K562 (cell line): ENCODE measurements around the gene VPS11. TPM values are rescaled to one million over a fixed set of nuclear protein-coding genes. Genes with fewer than 3 reads are reported as not detected.
A peak's percentile ranks its signal among the peaks of the same experiment; 100 is the strongest.

ENCODE experiments used
- ARID2 ChIP-seq: fragments of 450-650 bp; IDR thresholded peaks from 2 replicates; pipeline ENCODE4 v1.6.1; 2017; ENCODE audit warnings: antibody characterized with exemption, mild to moderate bottlenecking
- FIP1L1 ChIP-seq: fragments of 200-400 bp; formaldehyde crosslinking; IDR thresholded peaks from 2 replicates; pipeline ENCODE4 v1.6.1; 2018; ENCODE audit warnings: mild to moderate bottlenecking, low read depth, low read length; ENCODE audit not compliant: poor library complexity, severe bottlenecking
- FOXA3 ChIP-seq, 2 experiments: fragments of 450-650 bp in 1 of 2; sonication (generic) in 1 of 2; formaldehyde crosslinking; IDR thresholded peaks in 1 of 2; conservative IDR thresholded peaks in 1 of 2; 2 replicates each; pipeline versions ENCODE4 v1.4.0 to v1.8.0; 2020 to 2022; ENCODE audit warnings: mild to moderate bottlenecking in 2 of 2, missing genetic modification reagents in 1 of 2
- ILK ChIP-seq: fragments of 450-650 bp; IDR thresholded peaks from 2 replicates; pipeline ENCODE4 v1.6.1; 2016; ENCODE audit warnings: missing genetic modification characterization, low read depth, mild to moderate bottlenecking, missing compliant biosample characterization, moderate library complexity, borderline replicate concordance
- RUNX1 ChIP-seq: sonication (generic); IDR thresholded peaks from 2 replicates; pipeline ENCODE4 v1.6.1; 2016; ENCODE audit warnings: antibody characterized with exemption, low read depth
- TBP ChIP-seq: optimal IDR thresholded peaks from 2 replicates; pipeline ENCODE3; 2011; ENCODE audit warnings: low read depth, low read length, improper control_type of control experiment
- ZFX ChIP-seq: sonication (generic); formaldehyde crosslinking; IDR thresholded peaks from 2 replicates; pipeline ENCODE4 v1.8.0; 2022; ENCODE audit warnings: mild to moderate bottlenecking, missing genetic modification reagents, moderate library complexity
- polyA plus RNA-seq, 8 experiments: library from polyadenylated mRNA; depleted of rRNA in 4 of 8; stranded (reverse) in 5 of 8; unstranded in 3 of 8; fragments of >200 nt; fragmentation: Nextera tagmentation in 2 of 8; fragmentation: Illumina TruSeq in 1 of 8; extraction: Ambion mirVana in 2 of 8; extraction: Trizol in 1 of 8; gene quantifications; 2 replicates each; pipeline versions ENCODE4 v1.2.1 to v1.2.3, GENCODE V29; 2011 to 2014; ENCODE audit warnings: inconsistent platforms in 1 of 8, missing spikeins in 1 of 8
- total RNA-seq, 7 experiments: library from RNA; depleted of rRNA in 6 of 7; stranded (reverse); fragments of >200 nt in 6 of 7; fragmentation: Illumina TruSeq in 2 of 7; extraction: Trizol in 2 of 7; gene quantifications; 2 replicates each; pipeline versions ENCODE4 v1.2.1 to v1.2.3, GENCODE V29; 2011 to 2021; ENCODE audit warnings: low replicate concordance in 1 of 7
- TF ChIP-seq, protein P1 (sequence below): fragments of 450-650 bp; IDR thresholded peaks from 2 replicates; pipeline ENCODE4 v1.6.1; 2016; ENCODE audit warnings: antibody characterized with exemption

VPS11 gene
- total and polyA plus RNA-seq, 9 of the 15 experiments (the other 6 are each of a cell fraction or from before 2014, with no cell fraction given): 14.1 to 35.5 (median 27.5) TPM

DNA sequence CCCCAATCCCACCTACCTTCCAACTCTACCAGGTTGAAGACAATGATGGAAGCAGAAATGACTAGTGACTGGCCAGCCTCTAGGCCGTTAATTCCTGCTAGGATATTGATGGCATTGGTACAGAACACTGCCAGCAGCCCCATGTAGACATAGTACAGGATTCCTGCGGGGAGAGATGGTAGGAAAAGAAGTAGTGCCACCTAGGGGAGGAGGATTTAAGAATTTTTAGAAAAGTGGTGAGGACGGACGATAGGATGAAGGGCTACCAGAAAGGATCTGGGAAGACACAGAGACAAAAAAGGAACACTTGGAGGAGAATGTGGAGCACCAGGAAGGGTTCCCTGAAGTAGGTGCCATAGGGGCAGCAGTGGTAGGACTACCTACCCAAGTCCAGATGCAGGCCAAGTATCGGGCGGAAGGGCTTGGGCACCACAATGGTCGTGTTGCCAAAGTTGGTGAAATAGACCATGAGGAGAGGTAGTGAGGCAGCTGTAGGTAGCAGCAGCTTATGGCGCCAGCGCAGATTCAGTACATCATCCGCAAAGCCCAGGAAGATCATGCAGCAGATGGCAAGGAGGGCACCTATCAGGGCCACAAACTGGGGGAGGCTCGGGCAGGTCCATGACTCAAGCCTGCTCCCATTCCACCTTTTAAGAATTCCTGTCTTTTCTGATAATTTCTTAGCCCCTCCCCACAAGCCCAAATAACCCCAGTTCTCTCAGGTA lies 32.8 kb downstream of the VPS11 start (continued):
- TF ChIP-seq, protein P1, sequence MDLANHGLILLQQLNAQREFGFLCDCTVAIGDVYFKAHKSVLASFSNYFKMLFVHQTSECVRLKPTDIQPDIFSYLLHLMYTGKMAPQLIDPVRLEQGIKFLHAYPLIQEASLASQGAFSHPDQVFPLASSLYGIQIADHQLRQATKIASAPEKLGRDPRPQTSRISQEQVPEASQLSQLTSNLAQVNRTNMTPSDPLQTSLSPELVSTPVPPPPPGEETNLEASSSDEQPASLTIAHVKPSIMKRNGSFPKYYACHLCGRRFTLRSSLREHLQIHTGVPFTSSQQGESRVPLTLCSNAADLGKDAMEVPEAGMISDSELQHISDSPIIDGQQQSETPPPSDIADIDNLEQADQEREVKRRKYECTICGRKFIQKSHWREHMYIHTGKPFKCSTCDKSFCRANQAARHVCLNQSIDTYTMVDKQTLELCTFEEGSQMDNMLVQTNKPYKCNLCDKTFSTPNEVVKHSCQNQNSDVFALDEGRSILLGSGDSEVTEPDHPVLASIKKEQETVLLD: no peak
- TF ChIP-seq FOXA3 (CRISPR knock-in tag; conservative IDR thresholded peaks at IDR 0.05 in 1 of 2, IDR thresholded peaks at IDR 0.05 in 1 of 2): peak in 1 of 2 experiments; percentile 51; a peak in 1 of 4 replicates
- TF ChIP-seq TBP: peak; percentile 19
- no peak for TF ChIP-seq ZFX
- no peak for TF ChIP-seq RUNX1
- no peak for TF ChIP-seq ILK (tag)
- TF ChIP-seq ARID2: peak; percentile 11; the same call in 1 of the 2 replicates
- no peak for TF ChIP-seq FIP1L1
